ENCODE measurements around the gene LPP.

DNA sequence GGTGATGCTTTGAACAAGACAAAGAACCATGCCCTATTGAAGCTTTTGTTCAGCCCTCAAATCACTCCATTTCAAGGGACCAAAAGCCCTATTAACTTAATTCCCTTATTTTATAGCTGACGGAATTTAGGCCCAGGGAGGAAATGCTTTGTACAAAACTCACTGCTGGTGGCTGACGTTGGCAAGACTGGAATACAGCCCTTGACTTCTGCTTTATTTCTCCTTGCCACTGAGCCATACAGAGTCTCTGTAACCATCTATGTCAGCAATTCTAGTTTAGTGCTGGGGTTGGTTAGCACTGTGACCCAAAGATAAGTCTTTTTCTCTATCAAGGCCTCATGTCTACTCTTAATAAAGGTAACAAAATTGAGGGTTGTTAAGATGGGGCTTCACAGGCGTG, 701.7 kb downstream of the LPP start:
- TF ChIP-seq FOXM1 (IDR thresholded peaks at IDR 0.05; ENCODE audit: borderline replicate concordance) (no peak), ELF4 (IDR thresholded peaks at IDR 0.05) (no peak), SUZ12 (IDR thresholded peaks at IDR 0.05) (no peak), BHLHE40 (IDR thresholded peaks at IDR 0.05; ENCODE audit: borderline replicate concordance) (no peak)
